Measurements from ENCODE around the gene SLC16A14. TPM values are rescaled to one million over a fixed set of nuclear protein-coding genes. Genes with fewer than 3 reads are reported as not detected.

The SLC16A14 gene
- polyA plus RNA-seq, 3 donors: not detected

DNA sequence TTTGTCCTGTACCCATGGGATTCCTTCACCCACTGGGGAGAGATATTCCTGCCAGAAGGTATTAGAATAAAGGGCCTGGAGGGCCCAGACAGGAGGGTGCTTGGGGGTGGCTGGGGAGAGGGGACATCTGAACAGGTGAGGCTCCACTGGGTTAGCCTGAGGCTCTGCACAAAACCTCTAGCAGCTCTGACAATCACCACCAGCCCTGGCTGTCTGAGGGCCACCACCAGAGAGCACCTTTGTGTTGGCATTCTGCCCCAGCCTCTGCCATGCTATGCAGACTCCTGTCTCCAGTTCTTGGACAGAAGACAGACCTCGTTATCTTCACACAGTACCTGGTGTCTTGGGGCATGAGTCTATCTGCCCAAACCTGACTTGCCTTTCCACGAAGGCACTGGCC lies 25.3 kb downstream of the SLC16A14 start:
- Mint-ChIP-seq H3K27me3 (ENCODE audit: low read depth in 3 of 3) (peaks cover 0 to 3% (median 0%) of the 10 kb centered on the region in 3 donors), H3K27ac (no peak overlapping the region), H3K36me3 (no peaks in the 10 kb centered on the region), H3K4me1 (no peaks in the 10 kb centered on the region), H3K4me3 (no peak overlapping the region), H3K9me3 (peaks cover 0 to 5% (median 3%) of the 10 kb centered on the region in 7 donors)
- no peaks in the 10 kb centered on the region for H3K36me3 ChIP-seq (replicated peaks in 1 of 2; ENCODE audit: control insufficient read depth in 1 of 2, insufficient read depth in 2 of 2, low read length in 2 of 2)
- H3K4me3 ChIP-seq (replicated peaks in 1 of 3; ENCODE audit: low read depth in 2 of 3, low read length in 3 of 3): no peak overlapping the region
- H3K4me1 ChIP-seq (ENCODE audit: control insufficient read depth in 1 of 2, insufficient read depth in 2 of 2, low read length in 2 of 2): no peaks in the 10 kb centered on the region
- TF ChIP-seq, protein P1, sequence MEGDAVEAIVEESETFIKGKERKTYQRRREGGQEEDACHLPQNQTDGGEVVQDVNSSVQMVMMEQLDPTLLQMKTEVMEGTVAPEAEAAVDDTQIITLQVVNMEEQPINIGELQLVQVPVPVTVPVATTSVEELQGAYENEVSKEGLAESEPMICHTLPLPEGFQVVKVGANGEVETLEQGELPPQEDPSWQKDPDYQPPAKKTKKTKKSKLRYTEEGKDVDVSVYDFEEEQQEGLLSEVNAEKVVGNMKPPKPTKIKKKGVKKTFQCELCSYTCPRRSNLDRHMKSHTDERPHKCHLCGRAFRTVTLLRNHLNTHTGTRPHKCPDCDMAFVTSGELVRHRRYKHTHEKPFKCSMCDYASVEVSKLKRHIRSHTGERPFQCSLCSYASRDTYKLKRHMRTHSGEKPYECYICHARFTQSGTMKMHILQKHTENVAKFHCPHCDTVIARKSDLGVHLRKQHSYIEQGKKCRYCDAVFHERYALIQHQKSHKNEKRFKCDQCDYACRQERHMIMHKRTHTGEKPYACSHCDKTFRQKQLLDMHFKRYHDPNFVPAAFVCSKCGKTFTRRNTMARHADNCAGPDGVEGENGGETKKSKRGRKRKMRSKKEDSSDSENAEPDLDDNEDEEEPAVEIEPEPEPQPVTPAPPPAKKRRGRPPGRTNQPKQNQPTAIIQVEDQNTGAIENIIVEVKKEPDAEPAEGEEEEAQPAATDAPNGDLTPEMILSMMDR (IDR thresholded peaks at IDR 0.05): no peak
- intact Hi-C loops (cut with micrococcal nuclease): no loop called here
- H3K4me2 ChIP-seq (replicated peaks; ENCODE audit: extremely low read depth, low read length, poor library complexity, severe bottlenecking): no peak overlapping the region
- WGBS (ENCODE audit: insufficient coverage): 100% methylated on average over 1 of the region's 2 CpGs
- DNase-seq: no peak
- no peak overlapping the region for H3K27ac ChIP-seq (ENCODE audit: low read depth in 1 of 2, low read length in 2 of 2)
- H4K20me1 ChIP-seq (ENCODE audit: insufficient read depth, low read length): no peaks in the 10 kb centered on the region
- H2AFZ ChIP-seq (ENCODE audit: insufficient read depth, low read depth, low read length, poor library complexity, severe bottlenecking): no peak overlapping the region
- no peaks in the 10 kb centered on the region for H3K79me2 ChIP-seq (ENCODE audit: insufficient read depth, low read length)
- H3K27me3 ChIP-seq (ENCODE audit: control insufficient read depth in 2 of 2, insufficient read depth in 2 of 2, low read length in 2 of 2): no peaks in the 10 kb centered on the region
- H3K9ac ChIP-seq (ENCODE audit: insufficient read depth, low read length, poor library complexity, severe bottlenecking): no peak overlapping the region
- H3K9me3 ChIP-seq (replicated peaks in 1 of 2; ENCODE audit: control insufficient read depth in 1 of 2, insufficient read depth in 1 of 2, low read length in 2 of 2): no peaks in the 10 kb centered on the region

DNA sequence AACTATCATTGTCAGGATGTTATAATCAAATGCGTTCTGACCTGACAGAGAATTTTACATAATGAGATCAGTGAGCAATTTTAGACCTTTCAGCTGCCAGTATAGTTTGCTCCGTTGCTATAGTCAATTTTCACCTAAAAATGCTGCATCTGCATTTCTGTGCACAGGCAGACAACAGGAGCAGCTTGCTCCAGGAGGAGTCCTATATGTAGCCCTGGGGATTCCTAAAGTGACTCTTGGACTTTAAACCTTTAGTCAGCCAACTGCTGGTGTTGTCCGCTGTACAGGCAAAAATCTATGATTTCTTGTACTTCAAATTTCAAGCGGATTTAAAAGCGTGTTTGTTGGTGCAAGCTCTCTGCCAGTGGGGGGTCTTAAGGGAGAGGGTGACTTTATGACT lies 25.7 kb downstream of the SLC16A14 start:
- H2AFZ ChIP-seq (ENCODE audit: insufficient read depth, low read depth, low read length, poor library complexity, severe bottlenecking): no peak overlapping the region
- no peak overlapping the region for H3K9ac ChIP-seq (ENCODE audit: insufficient read depth, low read length, poor library complexity, severe bottlenecking)
- peaks cover 0 to 3% (median 0%) of the 10 kb centered on the region in 3 donors for H3K27me3 Mint-ChIP-seq (ENCODE audit: low read depth in 3 of 3)
- H3K27me3 ChIP-seq (ENCODE audit: control insufficient read depth in 2 of 2, insufficient read depth in 2 of 2, low read length in 2 of 2): no peaks in the 10 kb centered on the region
- no peaks in the 10 kb centered on the region for H3K36me3 Mint-ChIP-seq
- no peaks in the 10 kb centered on the region for H4K20me1 ChIP-seq (ENCODE audit: insufficient read depth, low read length)
- no peak overlapping the region for H3K4me3 Mint-ChIP-seq
- H3K36me3 ChIP-seq (replicated peaks in 1 of 2; ENCODE audit: control insufficient read depth in 1 of 2, insufficient read depth in 2 of 2, low read length in 2 of 2): no peaks in the 10 kb centered on the region
- no peak for DNase-seq
- 93% methylated on average over 3 of the region's 5 CpGs for WGBS (ENCODE audit: insufficient coverage)
- TF ChIP-seq, protein P1 (IDR thresholded peaks at IDR 0.05): no peak
- no peak overlapping the region for H3K4me2 ChIP-seq (replicated peaks; ENCODE audit: extremely low read depth, low read length, poor library complexity, severe bottlenecking)
- no peaks in the 10 kb centered on the region for H3K79me2 ChIP-seq (ENCODE audit: insufficient read depth, low read length)
- H3K27ac ChIP-seq (ENCODE audit: low read depth in 1 of 2, low read length in 2 of 2): no peak overlapping the region
- H3K4me1 Mint-ChIP-seq: no peaks in the 10 kb centered on the region
- H3K4me1 ChIP-seq (ENCODE audit: control insufficient read depth in 1 of 2, insufficient read depth in 2 of 2, low read length in 2 of 2): no peaks in the 10 kb centered on the region
- no peak overlapping the region for H3K27ac Mint-ChIP-seq
- no peak overlapping the region for H3K4me3 ChIP-seq (replicated peaks in 1 of 3; ENCODE audit: low read depth in 2 of 3, low read length in 3 of 3)
- peaks cover 0 to 5% (median 3%) of the 10 kb centered on the region in 7 donors for H3K9me3 Mint-ChIP-seq
- intact Hi-C loops (cut with micrococcal nuclease): no loop called here
- no peaks in the 10 kb centered on the region for H3K9me3 ChIP-seq (replicated peaks in 1 of 2; ENCODE audit: control insufficient read depth in 1 of 2, insufficient read depth in 1 of 2, low read length in 2 of 2)

All from CD14-positive monocyte (primary cell).